22Rv1 (cell line): ENCODE results near the gene RGS6.

Source experiments
- CTCF ChIP-seq: fragments of 450-650 bp; IDR thresholded peaks from 2 replicates; pipeline ENCODE4 v1.5.1; 2017; ENCODE audit warnings: mild to moderate bottlenecking
- ZFX ChIP-seq: fragments of 450-650 bp; IDR thresholded peaks from 2 replicates; pipeline ENCODE4 v1.6.1; 2017; ENCODE audit warnings: antibody characterized with exemption, borderline replicate concordance

- TF ChIP-seq CTCF (no peak), ZFX (no peak)
Observed at GRCh38 chr14:72154645-72155378, 222.6 kb downstream of the RGS6 start.
